ENCODE data around the gene ELOA.

DNA sequence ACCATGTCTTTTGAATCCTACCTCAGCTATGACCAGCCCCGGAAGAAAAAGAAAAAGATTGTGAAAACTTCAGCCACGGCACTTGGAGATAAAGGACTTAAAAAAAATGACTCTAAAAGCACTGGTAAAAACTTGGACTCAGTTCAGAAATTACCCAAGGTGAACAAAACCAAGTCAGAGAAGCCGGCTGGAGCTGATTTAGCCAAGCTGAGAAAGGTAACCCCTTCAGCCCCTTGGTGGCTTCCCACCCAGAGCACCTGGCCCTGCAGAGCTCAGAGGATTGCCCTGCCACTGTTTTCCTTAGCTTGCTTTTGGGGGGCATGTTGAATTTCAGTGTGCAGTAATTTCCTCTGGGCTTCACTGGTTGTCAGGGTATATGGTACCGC, 8.5 kb downstream of the ELOA start:
- TF ChIP-seq ZSCAN16 (tag by site-specific recombination; IDR thresholded peaks at IDR 0.05) = no peak
- TF ChIP-seq, protein P1, sequence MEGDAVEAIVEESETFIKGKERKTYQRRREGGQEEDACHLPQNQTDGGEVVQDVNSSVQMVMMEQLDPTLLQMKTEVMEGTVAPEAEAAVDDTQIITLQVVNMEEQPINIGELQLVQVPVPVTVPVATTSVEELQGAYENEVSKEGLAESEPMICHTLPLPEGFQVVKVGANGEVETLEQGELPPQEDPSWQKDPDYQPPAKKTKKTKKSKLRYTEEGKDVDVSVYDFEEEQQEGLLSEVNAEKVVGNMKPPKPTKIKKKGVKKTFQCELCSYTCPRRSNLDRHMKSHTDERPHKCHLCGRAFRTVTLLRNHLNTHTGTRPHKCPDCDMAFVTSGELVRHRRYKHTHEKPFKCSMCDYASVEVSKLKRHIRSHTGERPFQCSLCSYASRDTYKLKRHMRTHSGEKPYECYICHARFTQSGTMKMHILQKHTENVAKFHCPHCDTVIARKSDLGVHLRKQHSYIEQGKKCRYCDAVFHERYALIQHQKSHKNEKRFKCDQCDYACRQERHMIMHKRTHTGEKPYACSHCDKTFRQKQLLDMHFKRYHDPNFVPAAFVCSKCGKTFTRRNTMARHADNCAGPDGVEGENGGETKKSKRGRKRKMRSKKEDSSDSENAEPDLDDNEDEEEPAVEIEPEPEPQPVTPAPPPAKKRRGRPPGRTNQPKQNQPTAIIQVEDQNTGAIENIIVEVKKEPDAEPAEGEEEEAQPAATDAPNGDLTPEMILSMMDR (tag by site-specific recombination; IDR thresholded peaks at IDR 0.05) = no peak
- no peak for TF ChIP-seq BCL11A (tag by site-specific recombination; IDR thresholded peaks at IDR 0.05; ENCODE audit: low read depth)
- no peak for TF ChIP-seq HOXC10 (CRISPR knock-in tag; IDR thresholded peaks at IDR 0.05)
- TF ChIP-seq, protein P2, sequence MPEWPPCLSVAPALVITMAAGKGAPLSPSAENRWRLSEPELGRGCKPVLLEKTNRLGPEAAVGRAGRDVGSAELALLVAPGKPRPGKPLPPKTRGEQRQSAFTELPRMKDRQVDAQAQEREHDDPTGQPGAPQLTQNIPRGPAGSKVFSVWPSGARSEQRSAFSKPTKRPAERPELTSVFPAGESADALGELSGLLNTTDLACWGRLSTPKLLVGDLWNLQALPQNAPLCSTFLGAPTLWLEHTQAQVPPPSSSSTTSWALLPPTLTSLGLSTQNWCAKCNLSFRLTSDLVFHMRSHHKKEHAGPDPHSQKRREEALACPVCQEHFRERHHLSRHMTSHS (tag by site-specific recombination; IDR thresholded peaks at IDR 0.05) = no peak
